Measurements from ENCODE around the gene HAL. TPM values are rescaled to one million over a fixed set of nuclear protein-coding genes. Genes with fewer than 3 reads are reported as not detected.

The HAL gene
- total and polyA plus RNA-seq, 10 of the 15 experiments (the other 5 are each of a cell fraction or from before 2014, with no cell fraction given) = 0.04 to 0.45 (median 0.13) TPM; not detected in 1

GRCh38 chr12:96020314-96021003, 24.3 kb upstream of the HAL start (continued):
- no peak for TF ChIP-seq CEBPZ (IDR thresholded peaks at IDR 0.05; ENCODE audit: low read depth, low read length)
- peak; percentile 44 for TF ChIP-seq RUNX3 (IDR thresholded peaks at IDR 0.05; ENCODE audit: low read length)
- TF ChIP-seq SUPT20H (IDR thresholded peaks at IDR 0.05; ENCODE audit: borderline replicate concordance, control insufficient read depth, low read depth, low read length) = no peak
- TF ChIP-seq FOXM1 (IDR thresholded peaks at IDR 0.05; ENCODE audit: low read depth, low read length) = no peak
- peak; percentile 73; the same call in 1 of the 2 replicates for TF ChIP-seq BCL11A (IDR thresholded peaks at IDR 0.05; ENCODE audit: low read depth, low read length)
- no peak for TF ChIP-seq ZBED1 (IDR thresholded peaks at IDR 0.05; ENCODE audit: borderline replicate concordance)
- no peak for TF ChIP-seq CBX5 (IDR thresholded peaks at IDR 0.05; ENCODE audit: low read depth)
- peak; percentile 16 for TF ChIP-seq MEF2B (IDR thresholded peaks at IDR 0.05; ENCODE audit: partially characterized antibody, poor library complexity, severe bottlenecking)
- TF ChIP-seq BHLHE40 (IDR thresholded peaks at IDR 0.05; ENCODE audit: borderline replicate concordance in 1 of 2, low read depth in 2 of 2, low read length in 1 of 2) = no peak
- 0 out of 2 replicates have a peak, but pooled peaks have one; percentile 15 for TF ChIP-seq ZNF24 (IDR thresholded peaks at IDR 0.05)
- TF ChIP-seq DPF2 (IDR thresholded peaks at IDR 0.05) = peak; percentile 89
- TF ChIP-seq E2F4 (IDR thresholded peaks at IDR 0.05; ENCODE audit: low read depth, low read length) = no peak
- no peak for TF ChIP-seq CUX1 (IDR thresholded peaks at IDR 0.05; ENCODE audit: insufficient replicate concordance, low read depth, low read length)
- TF ChIP-seq NKRF (conservative IDR thresholded peaks at IDR 0.05) = no peak
- TF ChIP-seq CHD2 (IDR thresholded peaks at IDR 0.05; ENCODE audit: borderline replicate concordance, low read depth, low read length) = no peak

Measured in GM12878 (cell line).